H54 (cell line): ENCODE results near the gene NT5DC1.
"Not testable (repeated sequence)": the region's sequence is repeated elsewhere in the genome, so short reads cannot be mapped to it uniquely, and the experiment has no call there.

ENCODE experiments used
- DNase-seq: peaks from one replicate; pipeline ENCODE4 v3.0.0; 2011; ENCODE audit warnings: low spot score, mixed read lengths; ENCODE audit not compliant: insufficient read length
- FAIRE-seq: peaks from 3 replicates; lab custom pipeline; 2011; peaks lifted over from hg19 to GRCh38; lab: Jason Lieb, UNC
- POLR2A ChIP-seq: IDR thresholded peaks from 2 replicates; pipeline ENCODE4 v1.6.1; 2011; ENCODE audit warnings: low read depth, mild to moderate bottlenecking, low read length

The NT5DC1 gene

GRCh38 chr6:116283191-116283590 lies 182.5 kb downstream of the NT5DC1 start:
- FAIRE-seq (no peak), DNase-seq (no peak)
- TF ChIP-seq POLR2A = no peak

GRCh38 chr6:116284984-116285383 lies 184.3 kb downstream of the NT5DC1 start:
- not testable (repeated sequence) for FAIRE-seq, DNase-seq

- no peak for TF ChIP-seq POLR2A
- DNase-seq (no peak), FAIRE-seq (no peak)
These were observed 186.2 kb downstream of the NT5DC1 start for GRCh38 chr6:116286773-116287358.

- FAIRE-seq (peak; percentile 77), DNase-seq (no peak)
- TF ChIP-seq POLR2A = no peak
These were observed 187.1 kb downstream of the NT5DC1 start for GRCh38 chr6:116287689-116288282.

GRCh38 chr6:116289876-116290275 lies 189.2 kb downstream of the NT5DC1 start:
- no peak for TF ChIP-seq POLR2A
- DNase-seq (no peak), FAIRE-seq (no peak)

- FAIRE-seq = no peak
These were observed 190.1 kb downstream of the NT5DC1 start for GRCh38 chr6:116290799-116291198.

GRCh38 chr6:116291701-116292396 lies 191.2 kb downstream of the NT5DC1 start:
- DNase-seq = no peak
- FAIRE-seq = no peak
- no peak for TF ChIP-seq POLR2A

More at GRCh38 chr6:116290799-116291198, 190.1 kb downstream of the NT5DC1 start:
- no peak for TF ChIP-seq POLR2A
- no peak for DNase-seq

GRCh38 chr6:116292553-116292952 lies 191.9 kb downstream of the NT5DC1 start:
- no peak for DNase-seq
- no peak for FAIRE-seq
- TF ChIP-seq POLR2A = no peak

- DNase-seq = no peak
- FAIRE-seq = no peak
- TF ChIP-seq POLR2A = no peak
These were observed 197.6 kb downstream of the NT5DC1 start for GRCh38 chr6:116298273-116298672.

GRCh38 chr6:116298973-116299372 lies 198.3 kb downstream of the NT5DC1 start:
- TF ChIP-seq POLR2A = no peak
- FAIRE-seq (no peak), DNase-seq (no peak)
